ENCODE measurements around the gene MEF2D. TPM values are rescaled to one million over a fixed set of nuclear protein-coding genes. Genes with fewer than 3 reads are reported as not detected.

Gene MEF2D
- total RNA-seq, 2 experiments from 2014 or later = 30.8 to 31.8 TPM

DNA sequence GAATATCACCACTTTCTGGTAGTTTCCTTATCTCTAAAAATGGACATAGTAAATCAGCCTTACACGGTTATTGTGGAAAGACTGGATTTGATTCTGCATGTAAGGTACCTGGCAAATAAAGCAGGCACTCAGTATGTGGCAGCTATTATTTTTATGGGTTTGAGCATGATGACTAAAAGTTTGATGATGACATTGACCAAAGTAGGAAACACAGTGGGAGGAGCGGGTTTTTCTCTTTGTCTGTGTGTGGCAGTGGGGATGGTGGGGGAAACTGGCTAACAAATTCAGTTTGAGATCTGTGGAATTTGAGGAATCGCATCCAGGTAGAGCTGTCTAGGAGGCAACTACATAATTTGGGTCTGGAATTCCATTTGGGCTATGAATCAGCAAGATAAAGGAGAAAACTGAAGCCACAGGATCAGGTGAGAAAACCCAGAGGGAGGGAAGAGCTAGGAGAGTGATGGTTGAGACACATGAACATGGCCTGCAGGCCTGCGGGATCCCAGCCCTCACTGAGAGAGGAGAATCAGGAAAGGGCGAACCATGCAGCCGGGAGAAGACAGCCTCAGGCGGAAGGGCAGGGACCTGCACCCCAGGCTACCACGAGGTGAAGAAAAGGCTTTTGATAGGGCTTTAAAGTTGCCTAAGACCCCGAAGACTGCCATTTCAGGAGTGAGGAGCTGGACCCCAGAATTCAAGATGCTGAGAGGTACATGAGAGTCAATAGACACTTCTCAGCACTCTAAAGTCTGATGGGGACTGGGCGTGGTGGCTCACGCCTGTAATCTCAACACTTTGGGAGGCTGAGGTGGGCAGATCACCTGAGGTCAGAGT is 52.2 kb downstream of the MEF2D start:
- ChIA-PET POLR2A (interaction anchor here (0.7 kb wide), 1 partner anchor 471 kb away, joined by 3 read pairs; no protein-coding TSS in a partner anchor), CTCF (interaction anchor here (3.6 to 3.7 kb wide), 2 partner anchors 8 to 62 kb away, joined by 31 to 34 read pairs; no protein-coding TSS in a partner anchor)

DNA sequence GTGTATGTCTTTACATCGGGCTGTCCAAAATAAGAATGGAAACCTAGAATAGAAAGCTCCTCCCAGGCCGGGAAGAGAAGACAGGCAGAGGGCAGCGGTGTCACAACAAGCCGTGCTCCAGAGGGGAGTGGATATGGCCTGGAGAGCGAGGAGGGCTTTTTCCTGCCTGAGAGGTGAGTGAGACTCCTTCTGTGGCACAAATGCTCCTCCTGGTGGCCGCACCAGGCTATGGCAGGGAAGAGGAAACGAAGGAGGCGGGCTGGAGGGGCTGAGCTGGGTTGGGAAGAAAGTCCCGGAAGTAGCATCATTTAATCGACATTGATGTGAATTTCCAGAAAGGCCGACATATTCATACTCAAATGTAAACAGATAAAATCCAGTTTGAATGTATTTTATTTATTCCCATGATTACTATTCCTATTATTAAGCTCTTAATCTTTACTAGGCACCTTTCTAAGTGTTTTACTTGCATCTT is 54.7 kb downstream of the MEF2D start:
- ChIA-PET POLR2A (interaction anchor here (1.0 kb wide), 1 partner anchor 60 kb away, joined by 5 read pairs; no protein-coding TSS in a partner anchor), CTCF (interaction anchor here (0.6 to 3.6 kb wide), 47 partner anchors 9 to 352 kb away, joined by 3 to 141 read pairs (median 5); partner anchors contain the start of genes MEF2D, RHBG and TTC24)

- CTCF ChIA-PET = interaction anchor here (0.6 to 5.4 kb wide), 15 partner anchors 8 to 741 kb away, joined by 3 to 141 read pairs (median 7); no protein-coding TSS in a partner anchor
- POLR2A ChIA-PET = interaction anchor here (1.0 kb wide), 1 partner anchor 59 kb away, joined by 5 read pairs; no protein-coding TSS in a partner anchor
These were observed 56.1 kb downstream of the MEF2D start for GRCh38 chr1:156444407-156445001.

GRCh38 chr1:156443286-156443685 is 57.3 kb downstream of the MEF2D start:
- ChIA-PET CTCF (interaction anchor here (0.7 to 5.4 kb wide), 3 partner anchors 21 to 242 kb away, joined by 3 to 71 read pairs (median 4); no protein-coding TSS in a partner anchor), POLR2A (no interaction called here)

DNA sequence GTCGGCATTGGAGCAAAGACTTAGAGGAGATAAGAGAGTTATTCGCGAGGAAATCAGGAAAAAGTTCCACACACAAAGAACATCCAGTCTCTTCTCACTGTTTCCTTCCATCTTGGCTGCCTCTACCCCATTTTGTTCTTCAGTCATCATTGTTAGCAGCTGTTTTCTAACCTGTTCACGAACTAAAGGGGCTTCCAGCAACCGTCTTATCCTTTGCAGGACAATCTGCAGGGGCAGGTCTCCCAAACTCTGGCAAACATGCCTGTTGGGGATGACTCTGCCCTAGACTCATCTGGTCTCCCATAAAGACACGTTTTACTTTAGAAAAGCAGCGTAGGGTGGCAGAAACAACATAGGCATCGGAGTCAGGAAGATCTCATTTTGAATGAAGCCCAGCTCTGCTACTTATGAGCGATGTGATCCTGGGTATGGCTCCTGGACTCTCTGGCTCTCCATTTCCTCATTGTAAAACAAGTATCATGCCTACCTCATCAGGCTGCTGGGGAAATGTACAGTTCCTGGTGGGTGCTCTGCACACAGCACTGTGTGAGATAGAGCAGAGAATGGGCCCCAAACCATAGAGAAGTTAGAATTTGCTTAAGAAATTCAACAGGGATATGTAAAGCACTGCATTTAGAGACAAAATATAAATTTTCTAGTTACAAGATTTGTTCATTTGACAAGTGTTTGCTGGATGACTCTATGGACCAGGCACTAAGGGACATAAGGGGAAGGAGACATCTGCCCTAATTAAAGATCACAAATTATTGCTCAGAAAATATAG is 59.7 kb downstream of the MEF2D start:
- POLR2A ChIA-PET = no interaction called here

GRCh38 chr1:156439777-156440183 is 60.8 kb downstream of the MEF2D start:
- POLR2A ChIA-PET = no interaction called here
- CTCF ChIA-PET = interaction anchor here (5.4 kb wide), 1 partner anchor 55 kb away, joined by 71 read pairs; no protein-coding TSS in a partner anchor

More for the DNA sequence above, 59.7 kb downstream of the MEF2D start:
- CTCF ChIA-PET = interaction anchor here (1.0 to 5.4 kb wide), 2 partner anchors 56 to 63 kb away, joined by 4 to 71 read pairs; no protein-coding TSS in a partner anchor

DNA sequence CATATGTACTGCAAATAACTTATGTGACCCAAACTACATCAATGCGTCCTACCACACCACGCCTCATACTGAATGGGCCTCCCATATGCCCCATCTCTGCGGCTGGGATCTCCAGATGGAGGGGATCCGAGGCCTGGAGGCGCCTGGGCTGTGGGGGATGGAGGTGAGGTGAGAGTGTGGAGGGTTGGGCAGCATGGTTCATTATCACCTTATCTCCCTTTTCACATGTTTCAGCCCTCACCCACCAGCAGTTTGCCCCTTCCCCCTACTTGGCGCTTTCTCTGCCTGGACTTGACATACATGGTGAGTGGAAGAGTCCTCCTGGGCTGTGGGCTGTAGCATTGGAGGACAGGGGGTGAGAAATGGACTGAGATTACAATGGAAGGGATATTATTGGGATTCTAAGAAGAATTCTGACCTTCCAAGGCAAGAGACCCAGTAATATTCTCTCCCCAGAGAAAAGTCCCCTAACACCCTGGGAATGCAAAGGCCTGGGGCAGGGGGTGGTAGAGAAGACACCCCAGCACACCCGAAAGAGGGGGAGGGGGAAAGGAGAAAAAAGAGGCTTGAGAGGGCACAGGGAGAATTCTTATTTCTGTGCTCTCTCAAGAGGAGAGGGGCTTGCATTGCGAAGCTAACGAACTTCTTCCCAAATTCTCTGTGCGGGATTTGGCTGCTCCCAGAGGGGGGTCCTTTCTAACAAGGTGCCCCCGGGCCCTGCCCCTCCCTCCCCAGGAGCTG is 61.4 kb downstream of the MEF2D start:
- ChIA-PET CTCF (interaction anchor here (5.4 kb wide), 1 partner anchor 54 kb away, joined by 71 read pairs; no protein-coding TSS in a partner anchor), POLR2A (no interaction called here)

DNA sequence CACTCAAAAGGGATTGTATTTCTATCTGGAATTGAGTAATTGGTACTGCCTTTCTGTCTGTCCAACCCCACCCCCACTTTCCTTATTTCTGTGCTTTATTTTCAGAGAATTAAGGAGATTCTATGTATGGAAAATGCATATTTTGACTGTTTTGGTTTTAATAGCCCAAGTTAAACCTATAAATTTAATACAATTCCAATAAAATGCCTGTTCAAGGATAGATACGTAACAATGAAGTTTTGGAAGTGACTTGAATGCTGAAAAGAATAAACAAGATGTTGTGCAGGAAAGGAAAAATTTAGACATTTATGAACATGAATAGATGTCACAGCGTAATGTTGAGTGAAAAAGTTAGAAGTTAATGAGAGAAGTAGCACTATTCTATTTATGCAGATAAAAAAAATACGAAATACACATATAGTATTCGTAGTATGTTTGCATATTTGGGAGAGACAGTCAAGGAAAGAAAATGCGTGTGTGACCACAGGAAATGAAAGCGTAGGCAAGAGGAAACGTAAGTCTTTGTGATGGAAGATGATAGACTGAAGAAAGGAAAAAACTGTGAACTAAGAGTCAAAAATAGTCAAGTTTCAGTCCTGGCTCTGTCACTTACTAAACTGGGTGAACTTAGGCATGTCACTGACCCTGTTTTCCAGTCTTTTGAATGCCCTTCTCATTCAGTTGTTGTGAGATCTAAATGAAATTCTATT is 62.1 kb downstream of the MEF2D start:
- ChIA-PET CTCF (no interaction called here), POLR2A (no interaction called here)

DNA sequence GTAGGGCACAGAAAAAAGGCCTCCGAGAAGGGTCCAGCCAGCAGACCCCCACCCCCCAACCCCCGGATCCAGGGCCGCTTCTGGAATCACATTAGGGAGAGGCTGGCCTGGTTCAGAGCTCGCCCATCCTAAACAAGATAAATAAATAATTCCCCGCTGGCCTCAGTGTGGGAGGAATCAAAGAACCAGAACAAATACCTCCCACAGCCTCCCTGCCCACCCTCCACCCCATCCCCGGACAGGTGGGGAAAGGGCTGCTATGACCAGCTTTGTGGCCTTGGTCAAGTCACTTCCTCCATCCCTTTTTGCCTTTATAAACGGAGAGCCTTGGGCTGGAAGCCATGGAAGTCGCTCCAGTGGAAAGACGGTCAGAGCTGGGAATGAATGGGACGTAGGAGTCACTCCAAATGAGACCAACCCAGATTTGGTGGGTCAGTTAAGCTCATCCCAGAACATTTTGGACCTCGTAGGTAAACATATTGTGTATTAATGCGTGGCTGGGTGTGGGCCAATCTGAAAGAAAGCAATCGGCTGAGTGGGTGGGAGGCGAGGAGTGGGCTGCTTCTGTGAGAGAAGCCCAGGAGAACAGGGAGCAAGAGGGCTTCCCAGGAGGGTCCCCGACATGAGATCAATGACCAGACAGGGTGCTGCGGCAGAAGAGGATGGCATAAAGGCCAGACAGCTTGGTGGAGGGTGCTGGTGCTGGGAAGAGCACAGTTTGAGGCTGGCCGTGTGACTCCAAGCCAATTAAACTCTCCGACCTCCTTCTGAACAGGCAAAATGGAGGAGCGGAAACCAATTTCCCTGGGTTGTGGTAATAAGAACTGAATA is 63.3 kb downstream of the MEF2D start:
- POLR2A ChIA-PET = interaction anchor here (0.6 kb wide), 1 partner anchor 157 kb away, joined by 4 read pairs; no protein-coding TSS in a partner anchor
- CTCF ChIA-PET = interaction anchor here (1.4 to 2.8 kb wide), 3 partner anchors 8 to 52 kb away, joined by 3 to 10 read pairs (median 9); no protein-coding TSS in a partner anchor

- ChIA-PET POLR2A (no interaction called here), CTCF (interaction anchor here (1.4 to 2.8 kb wide), 3 partner anchors 9 to 51 kb away, joined by 3 to 10 read pairs (median 9); no protein-coding TSS in a partner anchor)
These were observed 64.2 kb downstream of the MEF2D start for GRCh38 chr1:156436141-156437036.

- ChIA-PET CTCF (interaction anchor here (1.1 to 2.8 kb wide), 3 partner anchors 10 to 50 kb away, joined by 4 to 10 read pairs (median 9); no protein-coding TSS in a partner anchor), POLR2A (no interaction called here)
These were observed 64.9 kb downstream of the MEF2D start for GRCh38 chr1:156435545-156436140.

- ChIA-PET POLR2A (no interaction called here), CTCF (interaction anchor here (1.1 to 2.8 kb wide), 3 partner anchors 10 to 49 kb away, joined by 4 to 10 read pairs (median 7); no protein-coding TSS in a partner anchor)
These were observed 65.5 kb downstream of the MEF2D start for GRCh38 chr1:156434989-156435544.

GRCh38 chr1:156433602-156434001 is 67.0 kb downstream of the MEF2D start:
- ChIA-PET POLR2A (no interaction called here), CTCF (interaction anchor here (0.9 to 1.8 kb wide), 2 partner anchors 10 to 12 kb away, joined by 3 to 7 read pairs; no protein-coding TSS in a partner anchor)

- ChIA-PET POLR2A (no interaction called here), CTCF (interaction anchor here (0.9 to 7.2 kb wide), 4 partner anchors 9 to 46 kb away, joined by 3 to 39 read pairs (median 6); no protein-coding TSS in a partner anchor)
These were observed 67.5 kb downstream of the MEF2D start for GRCh38 chr1:156433032-156433431.

DNA sequence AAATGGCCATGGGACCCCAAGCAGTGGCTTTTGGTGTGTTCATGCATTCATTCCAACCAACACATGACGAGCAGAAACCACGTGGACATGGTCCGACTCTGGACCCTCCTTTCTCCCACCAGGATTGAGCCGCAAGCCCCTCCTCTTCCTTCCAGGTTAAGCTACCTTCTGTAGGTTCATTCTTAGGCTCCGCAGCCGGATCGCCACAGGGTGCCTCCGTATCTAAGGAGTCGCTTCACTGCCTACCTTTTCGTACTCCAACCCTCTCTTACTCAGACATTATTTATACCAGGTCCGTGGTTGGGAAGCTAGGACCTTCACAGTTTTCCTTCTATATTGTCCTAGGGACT is 67.9 kb downstream of the MEF2D start:
- ChIA-PET POLR2A (no interaction called here), CTCF (interaction anchor here (0.5 to 7.2 kb wide), 3 partner anchors 10 to 63 kb away, joined by 5 to 39 read pairs (median 5); no protein-coding TSS in a partner anchor)
